Glomerular visceral epithelial cell (primary cell): Measurements from ENCODE around the gene TSHZ3.

Experiments used
- DNase-seq: peaks from one replicate; pipeline ENCODE4 v3.0.0-alpha.2; 2016; ENCODE audit errors: extremely low spot score

Gene TSHZ3

DNA sequence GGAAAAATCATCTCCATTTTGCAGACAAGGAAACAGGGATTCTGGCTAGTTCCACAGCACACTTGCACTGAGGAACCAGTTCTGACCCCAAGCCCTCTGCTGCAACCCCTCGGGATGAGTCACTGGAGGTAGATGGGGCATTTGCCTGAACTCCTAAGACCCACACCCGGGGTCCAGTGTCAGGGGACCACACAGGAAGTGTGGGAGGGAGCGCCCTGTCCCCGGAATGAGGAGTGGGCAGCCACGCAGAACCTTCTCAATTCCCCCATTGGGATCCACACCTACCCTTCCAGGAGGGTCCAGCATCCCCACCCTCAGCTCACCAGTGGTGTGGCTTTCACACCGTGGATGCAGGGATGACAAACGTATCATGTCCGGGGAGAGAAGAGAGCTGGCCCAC, 62.7 kb downstream of the TSHZ3 start:
- DNase-seq = no peak

DNA sequence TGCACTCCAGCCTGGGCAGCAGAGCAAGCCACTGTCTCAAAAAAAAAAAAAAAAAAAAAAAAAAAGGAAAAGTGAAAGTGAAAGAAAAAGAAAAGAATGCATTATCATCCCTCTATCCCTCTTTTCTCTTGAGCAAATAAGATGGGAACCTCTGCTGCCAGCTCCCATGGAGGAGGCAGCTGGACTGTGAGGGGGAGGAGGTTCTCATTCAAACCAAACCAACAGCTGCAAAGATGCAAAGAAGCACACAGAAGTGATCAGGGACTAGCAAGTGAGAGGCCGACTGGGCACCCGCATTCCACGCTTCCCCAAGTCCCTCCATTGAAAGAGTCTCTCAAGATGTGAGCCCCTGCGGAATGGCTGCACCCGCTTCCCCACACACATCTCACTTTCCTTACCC, 63.5 kb downstream of the TSHZ3 start:
- DNase-seq = peak; percentile 26

DNA sequence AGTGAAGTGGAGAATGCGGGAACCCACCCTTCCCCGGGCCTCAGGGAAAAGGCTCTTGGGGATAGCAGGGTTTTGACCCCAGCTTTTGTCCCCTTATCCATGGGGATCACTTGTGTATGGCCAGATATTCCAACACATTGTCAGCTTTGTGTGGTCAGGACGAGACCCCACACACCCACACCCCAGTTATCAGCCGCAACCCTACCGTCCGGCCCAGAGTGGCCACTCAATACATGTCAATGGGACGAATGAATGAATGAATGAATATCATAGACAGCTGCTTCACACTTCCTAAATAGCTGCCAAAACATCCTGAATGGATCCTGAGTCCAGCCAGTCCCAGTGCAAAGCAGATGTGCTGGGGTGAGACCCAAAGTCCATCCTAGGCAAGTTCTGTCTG, 64.6 kb downstream of the TSHZ3 start:
- DNase-seq = no peak

DNA sequence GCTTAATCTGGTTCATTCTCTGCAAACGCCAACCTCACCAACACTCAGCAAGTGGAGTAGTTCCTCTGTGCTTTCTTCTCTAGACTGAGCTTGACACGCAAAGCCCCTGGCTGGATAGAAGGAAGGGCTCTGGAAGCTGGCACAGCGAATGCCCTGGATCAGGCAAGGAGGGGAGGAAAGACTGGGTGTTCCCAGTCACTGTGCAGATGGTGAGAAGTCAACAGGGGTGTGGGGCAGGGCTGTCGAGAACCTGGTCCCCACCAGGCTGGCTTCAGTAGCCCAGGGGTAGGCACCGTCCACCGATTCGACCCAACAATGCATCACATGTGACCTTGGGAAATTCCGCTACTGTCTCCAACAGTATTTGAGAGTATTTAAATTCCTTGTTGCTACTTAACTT, 65.5 kb downstream of the TSHZ3 start:
- DNase-seq = no peak

DNA sequence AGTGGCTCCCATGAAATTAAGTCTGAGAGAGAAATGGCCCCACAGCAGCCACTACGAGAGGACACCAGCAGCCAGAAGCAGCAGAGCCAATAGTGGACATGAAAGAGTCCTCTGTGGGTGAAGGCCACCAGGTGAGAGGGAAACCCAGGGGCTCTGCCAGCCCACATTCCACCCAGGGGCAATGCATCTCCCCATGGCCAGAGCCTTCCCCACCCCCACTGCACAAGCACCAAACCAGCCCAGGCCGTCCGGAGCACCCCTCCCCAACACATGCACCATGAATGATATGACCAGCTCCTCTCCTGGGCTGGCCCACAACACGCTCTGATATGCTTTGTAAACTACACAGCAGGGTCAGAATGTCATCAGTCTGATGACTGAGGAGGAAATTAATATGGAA, 66.9 kb downstream of the TSHZ3 start:
- DNase-seq = no peak

GRCh38 chr19:31280287-31281006, 68.8 kb downstream of the TSHZ3 start:
- no peak for DNase-seq

- DNase-seq = no peak
These were observed 69.8 kb downstream of the TSHZ3 start for GRCh38 chr19:31279436-31279765.

DNA sequence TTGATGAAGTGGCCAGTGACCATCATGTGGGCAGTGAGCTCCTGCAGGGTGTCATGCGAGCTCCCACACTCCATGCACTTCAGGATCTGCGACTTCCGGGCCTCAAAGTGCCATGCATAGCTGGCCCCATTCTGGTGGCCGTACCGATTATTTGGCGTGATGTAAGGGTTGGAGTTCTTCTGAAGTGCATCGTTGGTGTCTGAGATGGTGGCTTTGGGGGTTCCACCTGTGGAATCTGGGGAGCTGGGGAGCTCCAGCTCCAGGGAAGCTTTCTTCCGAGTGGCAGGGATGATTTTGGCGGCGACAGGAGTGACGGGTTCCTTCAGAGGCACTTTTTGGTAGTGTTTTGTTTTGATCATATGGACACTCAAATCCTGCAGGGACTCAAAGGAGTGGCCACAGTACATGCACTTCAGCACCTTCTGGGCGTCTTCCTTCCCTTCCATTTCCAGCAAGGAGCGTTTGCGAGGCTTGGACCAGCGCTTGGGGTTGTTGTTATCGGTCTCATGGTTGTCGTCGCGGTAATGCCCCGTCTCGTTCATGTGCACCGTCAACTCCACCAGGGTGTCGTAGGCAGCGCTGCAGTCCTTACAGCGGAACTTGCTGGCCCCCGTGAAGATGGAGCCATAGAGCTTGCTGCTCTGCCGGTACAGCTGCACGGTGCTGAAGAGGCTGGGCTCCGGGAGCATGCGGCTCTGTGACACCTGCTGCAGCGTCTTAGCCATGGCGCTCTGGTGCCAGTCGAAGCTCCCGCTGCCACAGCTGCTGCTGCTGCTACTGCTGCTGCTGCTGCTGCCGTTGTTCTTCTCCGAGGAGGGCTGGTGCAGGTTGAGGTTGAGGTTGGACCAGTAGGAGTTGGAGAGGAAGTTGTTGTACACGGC, 70.4 kb downstream of the TSHZ3 start:
- DNase-seq = no peak

- DNase-seq = no peak
These were observed 71.7 kb downstream of the TSHZ3 start for GRCh38 chr19:31277516-31277915.

DNA sequence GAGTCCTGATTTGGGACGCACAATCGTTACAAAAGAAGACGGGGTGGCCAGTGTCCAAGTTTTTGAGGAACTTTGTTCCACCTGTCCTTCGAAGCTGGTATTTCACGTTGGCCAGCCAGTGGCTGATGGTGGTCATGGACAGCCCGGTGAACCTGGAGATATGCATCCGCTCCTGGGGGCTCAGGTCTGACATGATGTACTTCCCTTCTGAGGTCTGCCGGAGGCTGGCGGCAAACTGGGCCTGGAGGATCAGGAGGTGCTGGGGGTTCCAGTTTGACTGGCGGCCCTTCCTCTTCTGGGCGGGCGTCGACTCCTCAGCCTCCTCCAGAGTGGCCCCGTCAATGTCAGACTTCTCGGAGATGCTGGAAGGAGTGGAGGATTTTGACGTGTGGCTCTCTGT, 72.4 kb downstream of the TSHZ3 start:
- DNase-seq = no peak

- DNase-seq = no peak
These were observed 74.2 kb downstream of the TSHZ3 start for GRCh38 chr19:31275068-31275334.

DNA sequence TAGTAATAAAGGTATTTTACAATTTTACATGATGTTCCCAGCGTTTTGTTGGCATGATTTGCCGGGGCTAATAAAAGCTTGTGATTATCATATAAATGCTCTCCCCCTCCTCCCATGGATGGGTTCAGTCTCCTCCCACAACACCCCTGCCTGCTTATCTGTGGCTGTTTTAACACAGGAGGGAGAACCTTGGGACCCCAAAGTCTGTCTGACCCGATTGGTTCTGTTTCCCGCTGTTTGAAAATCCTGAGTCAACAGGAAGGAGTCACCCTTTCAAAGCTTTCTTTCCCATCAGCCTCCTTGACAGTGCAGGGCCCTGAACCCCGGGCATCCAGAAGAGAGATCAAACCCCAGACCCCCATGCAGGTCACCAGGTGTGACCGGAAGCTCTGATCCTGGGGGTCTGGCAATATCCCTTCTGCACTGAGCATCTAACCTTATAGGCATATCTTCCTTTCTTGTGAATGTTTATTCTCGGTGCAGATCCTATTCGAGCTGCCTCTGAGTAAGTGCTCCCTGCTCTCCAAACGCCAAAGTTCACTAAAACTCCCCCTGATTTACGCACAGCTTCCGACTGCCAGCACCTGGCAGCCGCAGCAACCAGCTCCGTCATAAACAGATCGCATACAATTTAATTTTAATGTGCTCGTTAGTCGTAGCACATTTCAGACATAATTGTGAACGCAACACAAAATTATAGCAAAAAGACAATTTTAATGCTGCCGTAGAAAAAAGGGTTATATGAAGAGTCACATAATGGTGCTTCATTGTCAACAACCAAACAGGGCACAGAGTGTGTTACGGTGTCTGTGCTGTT, 74.8 kb downstream of the TSHZ3 start:
- no peak for DNase-seq

DNA sequence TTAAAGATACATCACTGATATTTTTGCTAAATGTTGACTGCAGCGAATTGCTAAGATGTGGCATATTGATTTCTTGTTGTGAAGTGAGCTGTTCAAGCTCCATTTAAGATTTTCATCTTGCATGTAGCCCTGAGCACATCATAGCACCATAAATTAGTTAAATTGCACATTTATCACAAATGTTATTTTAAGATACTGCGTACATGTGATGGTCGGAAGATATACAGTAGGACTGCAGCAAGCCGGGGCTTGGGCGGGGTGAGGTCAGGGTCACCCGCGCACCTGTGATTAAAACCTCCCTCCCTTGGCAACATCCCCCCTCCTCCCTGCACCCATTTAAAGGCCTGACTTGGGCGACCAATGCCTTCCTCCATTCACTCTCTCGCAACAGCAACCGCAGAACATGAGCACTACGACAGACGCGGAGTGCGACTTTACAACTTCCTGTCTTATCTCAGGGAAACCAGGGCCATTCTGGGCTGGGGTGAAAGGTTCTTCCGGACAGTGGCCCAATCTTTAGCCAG, 76.6 kb downstream of the TSHZ3 start:
- DNase-seq = no peak

DNA sequence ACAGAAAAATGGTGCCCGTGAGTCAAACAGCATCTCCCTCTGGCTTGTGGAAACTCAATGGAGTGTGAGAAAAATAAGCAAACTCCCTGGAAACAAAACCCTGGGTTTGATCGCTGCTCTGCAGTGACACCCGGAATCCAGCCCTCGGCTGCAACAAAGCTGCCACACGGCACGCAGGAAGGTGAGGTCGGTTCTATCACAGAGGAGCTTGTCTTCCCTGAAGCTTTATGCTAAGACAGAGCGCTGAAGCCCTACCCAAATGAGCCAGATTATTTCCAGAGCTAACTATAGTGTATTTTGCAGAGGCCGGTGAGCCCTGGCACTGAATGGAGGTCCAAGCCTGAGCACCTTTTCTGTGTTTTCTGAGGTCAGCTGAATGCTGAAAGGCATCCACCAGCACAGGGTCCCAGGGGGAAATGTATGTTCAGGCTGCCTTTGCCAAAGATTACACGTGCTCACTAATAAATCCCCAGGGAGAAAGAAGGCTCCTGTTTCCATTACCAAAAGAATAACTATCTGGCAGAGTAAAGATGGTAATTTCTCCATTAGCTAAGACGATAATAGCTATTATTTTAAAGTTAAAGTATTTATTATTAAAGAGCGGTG, 77.8 kb downstream of the TSHZ3 start:
- DNase-seq = peak; percentile 22

GRCh38 chr19:31270897-31271296, 78.3 kb downstream of the TSHZ3 start:
- peak; percentile 49 for DNase-seq

DNA sequence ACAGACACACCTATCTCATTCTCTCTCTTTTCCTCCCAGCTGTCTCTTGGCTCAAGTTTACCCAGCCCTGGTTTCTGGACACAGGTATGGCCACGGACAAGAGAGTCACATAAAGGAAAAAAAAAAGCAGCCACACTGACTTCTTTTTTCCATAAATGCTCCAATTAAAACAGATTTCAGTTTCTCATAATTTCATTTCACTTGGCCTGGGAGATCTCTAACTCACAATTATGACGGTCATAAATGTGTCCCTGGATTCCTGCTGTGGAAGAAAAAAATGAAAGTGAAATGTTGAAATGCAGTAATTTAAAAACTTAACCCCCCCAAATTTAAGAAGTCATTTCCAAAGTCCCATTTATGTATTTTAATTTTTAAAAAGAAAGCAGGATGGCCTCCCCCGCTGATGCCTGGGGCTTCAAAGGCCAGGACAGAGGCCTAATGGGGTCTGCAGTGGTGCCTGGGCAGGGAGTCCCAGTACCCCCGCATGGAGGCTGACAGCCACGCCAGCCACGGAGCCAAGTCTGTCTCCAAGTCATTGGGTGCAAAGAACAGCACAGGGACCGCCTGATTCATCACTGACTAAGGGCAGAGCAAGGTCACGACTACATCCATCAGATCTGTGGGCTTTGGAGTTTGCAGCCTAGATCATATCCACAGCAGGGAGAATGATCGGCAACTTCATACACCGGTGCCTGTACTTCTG, 79.7 kb downstream of the TSHZ3 start:
- DNase-seq = no peak

DNA sequence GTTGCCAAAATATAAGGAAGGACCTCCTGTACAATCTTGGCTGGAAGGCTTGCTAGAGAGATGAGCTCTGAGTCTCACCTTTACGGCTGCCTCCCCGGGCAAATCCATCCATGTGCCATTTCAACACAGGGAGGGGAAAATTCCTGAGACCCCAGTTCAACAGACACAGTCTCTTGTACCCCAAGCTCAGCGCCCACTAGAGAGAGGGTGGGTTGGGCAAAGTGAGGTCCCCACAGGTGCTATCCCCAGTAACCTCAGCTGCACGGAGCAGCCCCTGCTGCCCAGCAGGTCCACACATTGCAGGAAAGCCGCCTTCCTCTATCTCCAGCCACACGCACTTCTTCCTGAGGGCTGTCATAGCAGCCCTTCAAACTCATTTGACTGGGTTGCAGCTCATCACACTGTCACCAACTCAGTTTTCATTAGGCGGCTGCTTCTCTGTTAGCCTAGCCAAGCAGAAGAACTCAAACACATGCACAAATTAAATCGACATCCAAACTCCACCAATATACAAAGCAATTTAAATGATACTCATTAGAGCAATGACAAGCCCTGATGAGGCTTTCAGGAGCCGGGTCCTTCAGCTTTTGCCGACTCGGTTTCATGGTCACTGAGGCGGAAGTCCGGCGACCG, 80.4 kb downstream of the TSHZ3 start:
- DNase-seq = no peak

- no peak for DNase-seq
These were observed 82.5 kb downstream of the TSHZ3 start for GRCh38 chr19:31266731-31267130.

- no peak for DNase-seq
These were observed 83.0 kb downstream of the TSHZ3 start for GRCh38 chr19:31266196-31266595.

DNA sequence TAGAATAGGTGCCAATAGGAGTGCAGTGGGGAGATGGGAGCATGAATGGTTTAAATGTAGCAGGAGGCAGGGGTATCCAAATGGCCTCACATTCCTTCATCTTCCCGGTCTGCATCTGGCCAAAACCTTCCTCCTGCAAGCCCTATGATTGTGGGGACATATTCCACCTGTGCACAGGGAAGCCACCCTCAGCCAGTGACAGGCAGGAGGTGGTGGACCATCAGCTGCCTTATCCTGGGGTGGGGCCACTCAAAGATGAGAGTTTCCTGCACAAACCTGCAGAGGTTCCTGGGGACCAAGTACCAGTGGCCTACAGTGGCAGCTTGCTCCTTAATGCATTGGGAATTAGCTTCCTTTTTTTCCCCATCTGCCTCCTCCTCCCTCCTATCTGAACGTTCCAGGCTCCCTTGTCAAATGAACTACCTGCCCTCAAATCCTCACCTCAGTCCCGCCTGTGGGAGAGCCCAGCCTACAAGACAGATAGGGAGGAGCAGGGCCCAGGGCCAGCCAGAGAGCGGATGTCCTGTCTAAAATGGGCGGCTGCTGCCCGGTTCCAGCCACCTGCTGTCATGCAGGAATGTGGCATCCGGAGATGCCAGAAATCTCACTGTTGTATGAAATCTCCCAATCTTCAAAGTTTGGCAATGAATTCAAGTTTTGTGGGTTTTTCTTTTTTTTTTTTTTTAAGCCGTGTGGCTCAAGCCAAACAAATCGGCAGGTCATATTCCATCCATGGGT, 85.0 kb downstream of the TSHZ3 start:
- DNase-seq = no peak
